ENCODE results near the gene TBKBP1.

TBKBP1 gene

DNA sequence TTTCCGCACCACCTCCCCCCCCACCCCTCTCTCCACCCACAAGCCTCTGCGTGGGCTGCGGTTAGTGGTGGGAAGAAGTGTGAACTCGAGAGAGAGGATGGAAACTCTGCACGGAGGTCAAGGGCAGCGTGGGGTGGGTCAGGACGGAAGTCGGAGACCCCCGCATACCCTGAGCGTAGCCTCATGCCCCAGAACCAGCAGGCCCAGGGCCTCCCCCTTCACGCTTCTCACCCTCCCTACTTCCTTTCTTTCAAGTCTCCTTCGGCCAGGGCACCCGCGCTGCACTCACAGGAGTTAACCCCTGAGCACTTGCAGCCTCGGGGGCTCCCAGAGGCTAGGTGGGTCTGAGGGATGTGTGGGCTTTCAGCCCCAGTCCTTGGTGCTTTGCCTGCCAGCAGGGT is 9.2 kb downstream of the TBKBP1 start:
- peaks cover 9% of the 10 kb centered on the region for H3K36me3 ChIP-seq (ENCODE audit: insufficient read depth, low read length)
- H3K27ac ChIP-seq (ENCODE audit: low read depth, low read length) = no peak overlapping the region
- H3K4me3 ChIP-seq (ENCODE audit: low read depth in 1 of 2, low read length in 2 of 2) = no peak overlapping the region
- H3K9me3 ChIP-seq (ENCODE audit: low read length) = no peaks in the 10 kb centered on the region
- no peak overlapping the region for H3K9ac ChIP-seq (ENCODE audit: low read length)
- H3K27me3 ChIP-seq (ENCODE audit: control insufficient read depth in 1 of 2, insufficient read depth in 2 of 2, low read length in 2 of 2) = no peaks in the 10 kb centered on the region
- H3K4me1 ChIP-seq (ENCODE audit: insufficient read depth, low read length) = peaks cover 20% of the 10 kb centered on the region

DNA sequence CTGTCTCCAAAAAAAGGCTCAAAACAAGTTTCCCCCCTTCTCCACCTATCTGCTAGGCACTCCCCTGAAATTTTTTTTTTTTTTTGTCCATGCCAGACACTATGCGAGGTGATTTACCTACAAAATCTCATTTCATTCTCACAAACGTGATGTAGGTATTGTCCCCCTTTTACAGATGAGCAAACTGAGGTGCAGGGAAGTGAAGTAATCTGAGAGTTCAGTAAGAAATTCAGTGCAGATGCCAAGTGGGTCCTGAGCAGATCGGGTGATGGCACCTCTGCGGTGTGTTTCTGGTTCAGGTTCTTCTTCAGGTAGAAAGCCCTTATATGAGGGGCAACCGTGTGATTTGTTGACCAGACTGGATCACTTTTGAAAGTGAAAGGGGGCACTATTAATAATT is 9.7 kb downstream of the TBKBP1 start:
- no peaks in the 10 kb centered on the region for H3K27me3 ChIP-seq (ENCODE audit: control insufficient read depth in 1 of 2, insufficient read depth in 2 of 2, low read length in 2 of 2)
- H3K9ac ChIP-seq (ENCODE audit: low read length) = no peak overlapping the region
- no peaks in the 10 kb centered on the region for H3K9me3 ChIP-seq (ENCODE audit: low read length)

DNA sequence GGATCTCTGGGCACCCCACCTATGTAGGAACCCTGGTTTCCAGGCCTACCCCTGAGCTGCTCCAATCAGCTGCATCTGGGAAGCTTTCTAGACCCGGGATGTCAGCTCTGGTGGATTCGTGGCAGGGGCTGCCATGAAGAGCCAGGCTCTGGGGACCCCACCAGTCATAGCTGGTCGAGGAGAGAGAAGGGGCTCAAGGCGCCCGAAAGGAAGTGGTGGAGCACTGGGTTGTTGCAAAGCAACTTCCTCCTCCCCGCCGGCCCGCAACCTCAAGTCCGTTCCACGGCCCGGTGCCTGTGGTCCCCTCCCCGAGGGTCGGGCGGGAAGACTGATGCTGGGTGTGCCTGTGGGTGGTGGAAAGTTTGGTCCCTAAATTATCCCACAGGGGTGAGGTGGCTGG is 10.2 kb downstream of the TBKBP1 start:
- peaks cover 21% of the 10 kb centered on the region for H3K4me1 ChIP-seq (ENCODE audit: insufficient read depth, low read length)
- H3K9ac ChIP-seq (ENCODE audit: low read length) = no peak overlapping the region
- H3K27ac ChIP-seq (ENCODE audit: low read depth, low read length) = no peak overlapping the region
- no peaks in the 10 kb centered on the region for H3K9me3 ChIP-seq (ENCODE audit: low read length)
- H3K27me3 ChIP-seq (ENCODE audit: control insufficient read depth in 1 of 2, insufficient read depth in 2 of 2, low read length in 2 of 2) = no peaks in the 10 kb centered on the region
- peaks cover 9% of the 10 kb centered on the region for H3K36me3 ChIP-seq (ENCODE audit: insufficient read depth, low read length)
- H3K4me3 ChIP-seq (ENCODE audit: low read depth in 1 of 2, low read length in 2 of 2) = no peak overlapping the region

More for the DNA sequence above, 9.7 kb downstream of the TBKBP1 start:
- peaks cover 9% of the 10 kb centered on the region for H3K36me3 ChIP-seq (ENCODE audit: insufficient read depth, low read length)
- no peak overlapping the region for H3K4me3 ChIP-seq (ENCODE audit: low read depth in 1 of 2, low read length in 2 of 2)
- no peak overlapping the region for H3K27ac ChIP-seq (ENCODE audit: low read depth, low read length)
- peaks cover 21% of the 10 kb centered on the region for H3K4me1 ChIP-seq (ENCODE audit: insufficient read depth, low read length)

- H3K9ac ChIP-seq (ENCODE audit: low read length) = no peak overlapping the region
- peaks cover 21% of the 10 kb centered on the region for H3K4me1 ChIP-seq (ENCODE audit: insufficient read depth, low read length)
- H3K27me3 ChIP-seq (ENCODE audit: control insufficient read depth in 1 of 2, insufficient read depth in 2 of 2, low read length in 2 of 2) = no peaks in the 10 kb centered on the region
- no peaks in the 10 kb centered on the region for H3K9me3 ChIP-seq (ENCODE audit: low read length)
- peaks cover 5% of the 10 kb centered on the region for H3K36me3 ChIP-seq (ENCODE audit: insufficient read depth, low read length)
- no peak overlapping the region for H3K4me3 ChIP-seq (ENCODE audit: low read depth in 1 of 2, low read length in 2 of 2)
- H3K27ac ChIP-seq (ENCODE audit: low read depth, low read length) = no peak overlapping the region
Measured at GRCh38 chr17:47704736-47705135, 10.8 kb downstream of the TBKBP1 start.

DNA sequence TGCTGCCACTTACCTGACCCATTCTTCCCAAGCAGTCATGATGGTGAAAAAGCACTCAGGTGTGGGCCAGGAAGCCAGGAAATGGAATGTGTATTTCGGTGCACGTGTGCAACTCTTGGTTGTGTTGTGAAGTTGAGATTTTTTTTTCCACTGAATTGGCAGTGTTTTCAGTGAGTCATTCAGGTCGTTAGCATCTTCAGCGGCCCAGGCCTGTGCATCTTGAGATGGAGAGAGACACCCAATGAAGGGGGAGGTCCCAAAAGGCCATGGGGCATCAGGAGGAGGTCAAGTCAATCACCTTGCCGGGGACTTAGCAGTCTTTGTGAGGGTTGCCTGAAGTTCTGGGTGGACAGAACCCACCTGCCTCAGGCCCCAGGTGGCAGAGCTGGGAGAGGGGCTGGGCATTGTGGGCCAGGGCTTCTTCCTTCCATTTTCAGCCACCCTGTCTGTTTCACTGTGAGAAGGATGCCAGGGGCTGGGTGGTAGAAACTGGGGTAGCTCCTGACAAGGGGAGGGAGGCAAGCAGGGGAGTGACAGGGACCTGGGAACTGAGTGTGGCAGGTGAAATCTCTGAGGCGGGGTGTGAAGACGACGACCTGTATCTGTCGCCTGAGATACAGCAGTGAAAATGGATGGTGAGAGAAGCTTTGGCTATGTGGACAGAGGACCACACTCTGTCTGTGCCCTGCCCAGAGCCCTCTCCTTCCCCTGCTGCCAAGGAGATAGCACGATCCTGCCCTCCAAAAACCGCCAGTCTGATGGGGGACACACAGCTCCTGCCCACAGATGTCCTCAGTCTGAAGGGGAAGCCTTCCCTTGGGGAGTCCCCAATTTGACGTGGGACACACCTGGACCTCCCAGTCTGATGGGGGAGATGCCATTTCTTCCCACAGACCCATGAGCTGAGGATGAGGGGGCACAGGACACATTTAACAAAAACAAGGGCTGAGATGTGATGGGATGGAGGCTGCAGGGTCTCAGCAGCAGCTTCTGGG is 11.9 kb downstream of the TBKBP1 start:
- Histone ChIP-seq H3K9me3 (ENCODE audit: low read length) (no peaks in the 10 kb centered on the region), H3K36me3 (ENCODE audit: insufficient read depth, low read length) (no peaks in the 10 kb centered on the region), H3K4me3 (ENCODE audit: low read depth in 1 of 2, low read length in 2 of 2) (no peak overlapping the region), H3K9ac (ENCODE audit: low read length) (no peak overlapping the region), H3K27ac (ENCODE audit: low read depth, low read length) (no peak overlapping the region), H3K4me1 (ENCODE audit: insufficient read depth, low read length) (peaks cover 21% of the 10 kb centered on the region), H3K27me3 (ENCODE audit: control insufficient read depth in 1 of 2, insufficient read depth in 2 of 2, low read length in 2 of 2) (no peaks in the 10 kb centered on the region)

- no peak overlapping the region for H3K4me3 ChIP-seq (ENCODE audit: low read depth in 1 of 2, low read length in 2 of 2)
- no peaks in the 10 kb centered on the region for H3K36me3 ChIP-seq (ENCODE audit: insufficient read depth, low read length)
- no peak overlapping the region for H3K9ac ChIP-seq (ENCODE audit: low read length)
- no peaks in the 10 kb centered on the region for H3K9me3 ChIP-seq (ENCODE audit: low read length)
- no peak overlapping the region for H3K27ac ChIP-seq (ENCODE audit: low read depth, low read length)
- peaks cover 21% of the 10 kb centered on the region for H3K4me1 ChIP-seq (ENCODE audit: insufficient read depth, low read length)
- H3K27me3 ChIP-seq (ENCODE audit: control insufficient read depth in 1 of 2, insufficient read depth in 2 of 2, low read length in 2 of 2) = no peaks in the 10 kb centered on the region
Measured at GRCh38 chr17:47707056-47707804, 13.3 kb downstream of the TBKBP1 start.

DNA sequence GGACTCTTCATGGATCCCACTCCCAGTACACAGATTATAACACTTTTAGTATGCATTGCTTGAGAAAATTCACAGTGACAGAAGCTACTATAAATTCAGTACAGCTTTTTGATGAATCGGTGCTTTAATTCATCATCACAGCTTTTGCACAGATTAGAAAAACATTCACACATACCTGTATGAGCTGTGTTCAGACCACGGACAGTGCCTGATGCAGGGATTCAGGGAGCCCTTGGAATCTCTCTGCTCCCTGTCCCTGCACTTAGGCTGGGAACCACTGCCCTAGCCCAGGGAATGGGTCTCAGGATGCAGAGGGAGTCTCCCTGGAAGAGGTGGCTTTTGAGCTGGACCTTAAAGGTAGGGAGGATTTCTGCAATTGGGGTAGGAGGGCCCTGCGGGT is 13.9 kb downstream of the TBKBP1 start:
- Histone ChIP-seq H3K9me3 (ENCODE audit: low read length) (no peaks in the 10 kb centered on the region), H3K4me1 (ENCODE audit: insufficient read depth, low read length) (peaks cover 21% of the 10 kb centered on the region), H3K9ac (ENCODE audit: low read length) (no peak overlapping the region), H3K36me3 (ENCODE audit: insufficient read depth, low read length) (no peaks in the 10 kb centered on the region), H3K4me3 (ENCODE audit: low read depth in 1 of 2, low read length in 2 of 2) (no peak overlapping the region), H3K27me3 (ENCODE audit: control insufficient read depth in 1 of 2, insufficient read depth in 2 of 2, low read length in 2 of 2) (peaks cover 0 to 5% of the 10 kb centered on the region in 2 donors), H3K27ac (ENCODE audit: low read depth, low read length) (no peak overlapping the region)

- Histone ChIP-seq H3K9ac (ENCODE audit: low read length) (no peak overlapping the region), H3K4me1 (ENCODE audit: insufficient read depth, low read length) (peaks cover 21% of the 10 kb centered on the region), H3K4me3 (ENCODE audit: low read depth in 1 of 2, low read length in 2 of 2) (no peak overlapping the region), H3K9me3 (ENCODE audit: low read length) (no peaks in the 10 kb centered on the region), H3K27me3 (ENCODE audit: control insufficient read depth in 1 of 2, insufficient read depth in 2 of 2, low read length in 2 of 2) (peaks cover 0 to 10% of the 10 kb centered on the region in 2 donors), H3K27ac (ENCODE audit: low read depth, low read length) (no peak overlapping the region), H3K36me3 (ENCODE audit: insufficient read depth, low read length) (no peaks in the 10 kb centered on the region)
Measured at GRCh38 chr17:47708312-47708863, 14.4 kb downstream of the TBKBP1 start.

DNA sequence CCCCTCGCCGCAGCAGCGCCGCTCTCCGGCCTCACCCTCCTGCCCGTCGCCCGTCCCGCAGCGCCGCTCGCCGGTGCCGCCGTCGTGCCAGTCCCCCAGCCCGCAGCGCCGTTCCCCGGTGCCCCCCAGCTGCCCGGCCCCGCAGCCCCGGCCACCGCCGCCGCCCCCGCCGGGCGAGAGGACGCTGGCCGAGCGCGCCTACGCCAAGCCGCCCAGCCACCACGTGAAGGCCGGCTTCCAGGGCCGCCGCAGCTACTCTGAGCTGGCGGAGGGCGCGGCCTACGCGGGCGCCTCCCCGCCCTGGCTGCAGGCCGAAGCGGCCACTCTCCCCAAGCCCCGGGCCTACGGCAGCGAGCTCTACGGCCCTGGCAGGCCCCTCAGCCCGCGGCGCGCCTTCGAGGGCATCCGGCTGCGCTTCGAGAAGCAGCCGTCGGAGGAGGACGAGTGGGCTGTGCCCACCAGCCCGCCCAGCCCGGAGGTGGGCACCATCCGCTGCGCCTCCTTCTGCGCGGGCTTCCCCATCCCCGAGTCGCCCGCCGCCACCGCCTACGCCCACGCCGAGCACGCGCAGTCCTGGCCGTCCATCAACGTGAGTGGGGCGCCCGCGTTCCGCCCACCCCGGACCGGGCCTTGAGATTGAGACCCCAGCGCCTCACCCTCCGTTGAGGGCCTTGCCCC is 15.0 kb downstream of the TBKBP1 start:
- H3K27me3 ChIP-seq (ENCODE audit: control insufficient read depth in 1 of 2, insufficient read depth in 2 of 2, low read length in 2 of 2) = peaks cover 0 to 10% of the 10 kb centered on the region in 2 donors
- H3K4me1 ChIP-seq (ENCODE audit: insufficient read depth, low read length) = peaks cover 21% of the 10 kb centered on the region
- no peak overlapping the region for H3K9ac ChIP-seq (ENCODE audit: low read length)
- H3K9me3 ChIP-seq (ENCODE audit: low read length) = no peaks in the 10 kb centered on the region
- no peak overlapping the region for H3K27ac ChIP-seq (ENCODE audit: low read depth, low read length)
- no peaks in the 10 kb centered on the region for H3K36me3 ChIP-seq (ENCODE audit: insufficient read depth, low read length)
- H3K4me3 ChIP-seq (ENCODE audit: low read depth in 1 of 2, low read length in 2 of 2) = no peak overlapping the region

GRCh38 chr17:47709594-47709993 is 15.6 kb downstream of the TBKBP1 start:
- Histone ChIP-seq H3K9ac (ENCODE audit: low read length) (no peak overlapping the region), H3K36me3 (ENCODE audit: insufficient read depth, low read length) (no peaks in the 10 kb centered on the region), H3K4me3 (ENCODE audit: low read depth in 1 of 2, low read length in 2 of 2) (no peak overlapping the region), H3K9me3 (ENCODE audit: low read length) (no peaks in the 10 kb centered on the region), H3K4me1 (ENCODE audit: insufficient read depth, low read length) (peaks cover 21% of the 10 kb centered on the region), H3K27me3 (ENCODE audit: control insufficient read depth in 1 of 2, insufficient read depth in 2 of 2, low read length in 2 of 2) (peaks cover 0 to 10% of the 10 kb centered on the region in 2 donors), H3K27ac (ENCODE audit: low read depth, low read length) (no peak overlapping the region)

Measured in muscle layer of colon (tissue), 2 donors.